Stimulated activated memory B cell treated with anti-CD40 and anti-IgM and Interleukin-4, amounts not matched to agents 10 μg/mL and 1 μg/mL and 100 μg/mL, for 72 hours (primary cell): ENCODE results near the gene LPP.

Source experiments
- ATAC-seq: fragments of 150-1000 bp; cut with Tn5 transposase; 2 replicates; pipeline ENCODE4 v1.10.0; 2021
- H3K27ac Mint-ChIP-seq: one replicate; pipeline ENCODE4 v1.8.0; 2022; ENCODE audit warnings: mild to moderate bottlenecking, mixed read lengths
- H3K27me3 Mint-ChIP-seq: one replicate; pipeline ENCODE4 v1.8.0; 2022; ENCODE audit warnings: mixed read lengths
- H3K36me3 Mint-ChIP-seq: one replicate; pipeline ENCODE4 v1.8.0; 2022; ENCODE audit warnings: mixed read lengths
- H3K4me1 Mint-ChIP-seq: one replicate; pipeline ENCODE4 v1.8.0; 2022; ENCODE audit warnings: mixed read lengths
- H3K4me3 Mint-ChIP-seq: one replicate; pipeline ENCODE4 v1.8.0; 2022; ENCODE audit warnings: mild to moderate bottlenecking, moderate library complexity, mixed read lengths
- H3K9me3 Mint-ChIP-seq: one replicate; pipeline ENCODE4 v1.8.0; 2022; ENCODE audit warnings: mixed read lengths

The LPP gene

DNA sequence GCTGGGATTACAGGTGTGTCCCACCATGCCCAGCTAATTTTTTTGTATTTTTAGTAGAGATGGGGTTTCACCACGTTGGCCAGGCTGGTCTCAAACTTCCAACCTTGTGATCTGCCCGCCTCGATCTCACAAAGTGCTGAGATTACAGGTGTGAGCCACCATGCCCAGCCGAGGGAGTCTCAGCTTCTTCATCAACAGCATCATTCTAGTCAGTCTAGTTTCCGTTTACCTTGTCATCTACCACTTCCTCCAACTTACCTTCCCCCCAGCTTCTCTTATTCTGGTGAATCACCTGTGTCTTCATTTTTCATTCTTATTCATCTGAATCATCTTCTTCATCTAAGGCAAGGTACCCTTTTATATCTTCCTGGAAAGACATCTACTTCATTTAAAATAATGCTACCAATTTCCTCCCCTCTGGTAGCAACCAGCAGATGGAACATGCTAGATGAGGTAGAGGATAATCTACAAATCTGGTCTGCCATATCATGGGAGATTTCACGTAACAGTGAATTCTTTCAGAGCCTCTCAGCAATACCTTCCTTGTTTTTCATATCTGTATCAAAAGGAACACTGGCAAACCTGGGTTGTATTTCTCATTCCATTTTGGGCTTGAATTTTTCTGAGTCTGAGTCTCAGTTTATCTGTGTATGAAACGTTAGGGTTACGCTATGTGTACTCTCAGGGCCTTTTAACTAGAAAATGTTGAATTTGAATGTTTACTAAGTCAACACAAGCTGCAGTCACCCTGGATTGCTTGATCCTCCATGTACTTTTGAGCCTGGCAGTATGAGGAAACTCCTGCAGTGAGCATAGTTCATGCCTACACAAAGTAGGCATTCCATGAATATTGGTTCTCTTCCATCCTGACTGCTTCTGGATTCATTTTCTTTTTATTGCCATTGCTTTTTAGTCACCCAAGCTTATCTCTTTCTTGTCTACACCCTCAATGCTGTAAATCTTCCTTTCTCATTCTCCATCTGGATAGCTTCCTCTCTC, 16.8 kb downstream of the LPP start:
- Mint-ChIP-seq H3K4me3 (no peak overlapping the region), H3K9me3 (no peaks in the 10 kb centered on the region), H3K27ac (peak overlapping the region; percentile 40), H3K4me1 (peaks cover 40% of the 10 kb centered on the region), H3K27me3 (no peaks in the 10 kb centered on the region), H3K36me3 (no peaks in the 10 kb centered on the region)
- ATAC-seq = peak; percentile 79

DNA sequence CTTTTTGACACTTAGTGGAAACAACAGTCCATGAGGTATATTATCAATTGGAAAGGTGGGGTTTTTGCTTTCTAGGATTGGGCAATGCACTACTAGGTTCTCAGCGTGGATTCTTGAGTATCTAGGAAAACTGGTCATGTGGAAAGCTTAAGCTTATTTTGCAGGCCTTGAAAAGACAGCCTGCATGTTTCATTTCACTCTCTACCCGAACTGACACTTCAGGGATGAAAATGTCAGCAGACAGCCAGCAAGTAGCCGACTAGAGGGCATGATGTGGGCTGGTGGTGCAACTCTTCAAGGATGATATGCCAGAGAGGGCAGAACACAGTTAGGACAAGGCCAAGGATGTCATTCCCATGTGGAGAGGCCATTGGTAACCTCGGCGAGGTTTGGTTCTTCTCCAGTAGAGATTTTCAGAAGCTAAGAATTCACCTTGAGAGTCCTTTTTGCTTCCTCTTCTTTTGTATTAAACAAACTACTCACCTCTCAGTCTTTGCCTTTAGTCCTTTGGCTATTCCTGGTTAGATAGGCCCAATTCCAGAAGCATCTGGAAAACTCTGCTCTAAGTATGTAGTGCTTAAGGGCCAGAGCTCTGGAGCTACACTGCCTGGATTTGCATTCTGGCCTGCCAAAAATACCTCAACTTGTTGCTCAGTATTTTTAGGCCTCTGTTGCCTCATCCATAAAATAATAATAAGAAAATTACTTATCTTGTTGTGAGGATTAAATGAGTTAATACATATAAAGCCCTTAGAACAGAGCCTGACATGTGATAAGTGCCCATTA, 17.9 kb downstream of the LPP start:
- Mint-ChIP-seq H3K27ac (no peak overlapping the region), H3K4me1 (peaks cover 44% of the 10 kb centered on the region), H3K9me3 (no peaks in the 10 kb centered on the region), H3K27me3 (no peaks in the 10 kb centered on the region), H3K4me3 (no peak overlapping the region), H3K36me3 (peaks cover 3% of the 10 kb centered on the region)
- no peak for ATAC-seq

DNA sequence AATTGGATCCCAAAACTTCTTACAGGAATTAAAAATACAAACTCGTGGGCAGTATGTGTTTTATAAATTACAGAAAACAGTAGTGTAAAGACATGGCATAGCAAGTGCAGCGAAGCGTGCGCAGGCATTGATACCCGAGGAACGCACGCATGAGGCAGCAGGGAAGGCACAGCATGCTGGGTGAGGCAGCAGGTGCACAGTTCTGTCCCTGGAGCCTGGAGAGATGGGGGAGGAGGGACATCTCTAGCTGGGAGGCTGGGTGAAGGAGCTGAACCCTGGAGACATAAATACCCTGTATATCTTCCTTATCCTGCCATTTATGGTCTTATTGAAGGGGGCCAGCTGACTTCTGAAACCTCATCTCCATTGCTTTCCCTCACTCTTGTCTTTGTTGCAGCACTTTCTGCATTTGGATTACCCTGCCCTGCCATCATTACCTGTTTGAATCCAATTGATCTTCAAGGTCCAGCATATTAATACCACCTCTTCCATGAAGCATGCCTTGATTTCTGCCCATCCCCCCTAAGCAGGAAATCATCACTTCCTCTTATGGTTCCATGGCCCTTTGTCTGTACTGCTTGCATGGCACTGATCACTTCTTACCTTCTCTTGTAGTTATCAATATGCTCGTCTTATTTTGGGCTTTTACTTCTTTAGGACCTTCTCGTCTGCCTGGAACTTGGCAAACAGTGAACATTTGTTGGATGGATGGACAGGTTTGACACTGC, 20.5 kb downstream of the LPP start:
- H3K4me3 Mint-ChIP-seq = no peak overlapping the region
- H3K4me1 Mint-ChIP-seq = peaks cover 58% of the 10 kb centered on the region
- no peak overlapping the region for H3K27ac Mint-ChIP-seq
- H3K27me3 Mint-ChIP-seq = no peaks in the 10 kb centered on the region
- H3K36me3 Mint-ChIP-seq = peaks cover 16% of the 10 kb centered on the region
- no peak for ATAC-seq
- no peaks in the 10 kb centered on the region for H3K9me3 Mint-ChIP-seq

DNA sequence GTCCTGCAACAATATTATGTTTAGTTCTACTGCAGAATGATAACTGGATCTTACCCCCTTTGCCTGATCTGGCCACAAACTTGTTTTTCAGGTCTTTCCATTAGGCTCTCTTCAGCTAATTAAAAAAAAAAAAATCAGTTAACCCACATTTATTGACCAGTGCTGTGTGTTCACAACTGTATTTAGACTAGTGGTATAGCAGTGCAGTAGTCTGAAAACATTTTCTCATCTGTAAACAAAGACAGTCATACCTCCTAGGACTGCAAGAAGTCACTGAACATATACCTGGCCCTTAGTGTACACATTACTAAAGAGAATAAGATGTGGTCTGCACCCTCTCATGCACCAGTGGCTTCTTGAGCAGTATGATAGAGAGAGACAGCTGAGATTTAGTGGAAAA, 22.5 kb downstream of the LPP start:
- peaks cover 46% of the 10 kb centered on the region for H3K4me1 Mint-ChIP-seq
- H3K4me3 Mint-ChIP-seq = no peak overlapping the region
- peaks cover 22% of the 10 kb centered on the region for H3K36me3 Mint-ChIP-seq
- peak overlapping the region; percentile 13 for H3K27ac Mint-ChIP-seq
- H3K27me3 Mint-ChIP-seq = no peaks in the 10 kb centered on the region
- no peak for ATAC-seq
- no peaks in the 10 kb centered on the region for H3K9me3 Mint-ChIP-seq

DNA sequence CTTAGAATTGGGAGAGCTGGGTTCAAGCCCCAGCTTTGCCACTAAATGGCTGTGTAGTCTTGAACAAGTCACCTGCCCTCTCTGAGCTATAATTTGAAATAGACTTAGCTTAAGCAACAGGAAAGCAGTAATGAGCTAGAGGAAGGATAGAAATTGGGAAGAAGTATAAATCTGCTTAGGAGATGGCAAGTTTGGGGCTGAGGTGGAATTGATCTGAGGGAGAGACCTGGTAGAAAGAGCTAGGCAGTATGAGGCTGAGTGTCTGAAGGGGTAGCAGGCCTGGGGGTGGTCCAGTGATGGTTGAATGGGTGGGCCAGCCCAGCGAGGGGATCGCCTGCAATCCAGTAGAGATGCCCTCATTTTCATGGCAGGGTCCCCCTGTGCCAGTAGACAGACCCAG, 22.9 kb downstream of the LPP start:
- Mint-ChIP-seq H3K27ac (peak overlapping the region; percentile 13), H3K4me1 (peaks cover 44% of the 10 kb centered on the region)
- ATAC-seq = no peak

DNA sequence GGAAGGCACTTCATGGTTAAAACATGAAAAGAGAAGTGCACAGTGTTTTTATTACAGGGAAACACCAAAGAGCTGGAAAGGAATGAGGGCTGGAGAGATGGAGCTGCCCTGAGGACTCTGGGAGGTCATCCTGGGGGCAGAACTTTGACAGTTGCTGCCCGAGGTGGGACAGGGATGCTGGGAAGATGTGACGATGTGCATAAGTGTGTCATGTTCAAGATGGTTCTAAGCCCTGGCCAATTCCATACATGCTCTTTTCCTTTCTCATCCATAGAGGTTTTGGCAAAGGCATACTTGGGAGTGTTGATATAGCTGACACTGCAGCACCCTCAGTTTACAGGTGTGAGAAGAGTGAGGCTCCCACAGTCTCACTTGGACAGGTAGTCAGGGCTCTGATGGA, 23.8 kb downstream of the LPP start:
- H3K4me1 Mint-ChIP-seq = peaks cover 44% of the 10 kb centered on the region
- H3K4me3 Mint-ChIP-seq = no peak overlapping the region
- ATAC-seq = no peak
- no peaks in the 10 kb centered on the region for H3K9me3 Mint-ChIP-seq
- peaks cover 22% of the 10 kb centered on the region for H3K36me3 Mint-ChIP-seq
- H3K27me3 Mint-ChIP-seq = no peaks in the 10 kb centered on the region
- H3K27ac Mint-ChIP-seq = no peak overlapping the region

More for the DNA sequence above, 22.9 kb downstream of the LPP start:
- Mint-ChIP-seq H3K36me3 (peaks cover 22% of the 10 kb centered on the region), H3K27me3 (no peaks in the 10 kb centered on the region), H3K4me3 (no peak overlapping the region), H3K9me3 (no peaks in the 10 kb centered on the region)

DNA sequence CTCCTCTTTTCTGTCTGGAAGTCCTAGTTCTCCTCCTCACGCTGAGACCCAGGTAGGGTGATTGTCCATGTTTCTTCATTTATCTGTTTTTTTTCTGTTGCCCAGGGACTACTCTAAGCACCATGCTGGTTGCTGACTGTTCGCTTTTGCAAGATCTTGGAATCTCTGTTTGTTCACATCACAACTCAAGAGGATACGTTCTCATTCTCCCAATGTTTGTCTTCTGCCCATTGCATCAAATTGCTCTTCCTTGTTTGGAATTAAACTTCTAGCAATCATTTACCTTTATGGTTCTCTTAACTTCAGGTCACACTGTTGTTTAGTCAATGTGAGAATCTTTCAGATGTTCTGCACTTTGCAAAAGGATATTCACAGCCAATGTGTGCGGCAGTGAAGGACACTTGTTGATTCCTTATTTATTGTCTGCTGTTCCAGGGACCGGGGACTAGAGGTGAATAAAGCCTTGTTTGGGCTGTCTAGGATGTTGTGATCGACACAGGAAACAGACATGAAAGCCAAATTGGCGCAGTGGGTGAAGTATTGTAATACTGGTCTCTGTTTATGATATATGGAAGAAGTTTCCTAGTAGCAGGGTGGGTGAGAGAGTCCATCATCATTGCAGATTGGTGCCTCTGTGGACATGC, 24.5 kb downstream of the LPP start:
- no peaks in the 10 kb centered on the region for H3K27me3 Mint-ChIP-seq
- peaks cover 44% of the 10 kb centered on the region for H3K4me1 Mint-ChIP-seq
- H3K27ac Mint-ChIP-seq = peak overlapping the region; percentile 33
- no peaks in the 10 kb centered on the region for H3K9me3 Mint-ChIP-seq
- ATAC-seq = no peak
- H3K36me3 Mint-ChIP-seq = peaks cover 22% of the 10 kb centered on the region
- no peak overlapping the region for H3K4me3 Mint-ChIP-seq

DNA sequence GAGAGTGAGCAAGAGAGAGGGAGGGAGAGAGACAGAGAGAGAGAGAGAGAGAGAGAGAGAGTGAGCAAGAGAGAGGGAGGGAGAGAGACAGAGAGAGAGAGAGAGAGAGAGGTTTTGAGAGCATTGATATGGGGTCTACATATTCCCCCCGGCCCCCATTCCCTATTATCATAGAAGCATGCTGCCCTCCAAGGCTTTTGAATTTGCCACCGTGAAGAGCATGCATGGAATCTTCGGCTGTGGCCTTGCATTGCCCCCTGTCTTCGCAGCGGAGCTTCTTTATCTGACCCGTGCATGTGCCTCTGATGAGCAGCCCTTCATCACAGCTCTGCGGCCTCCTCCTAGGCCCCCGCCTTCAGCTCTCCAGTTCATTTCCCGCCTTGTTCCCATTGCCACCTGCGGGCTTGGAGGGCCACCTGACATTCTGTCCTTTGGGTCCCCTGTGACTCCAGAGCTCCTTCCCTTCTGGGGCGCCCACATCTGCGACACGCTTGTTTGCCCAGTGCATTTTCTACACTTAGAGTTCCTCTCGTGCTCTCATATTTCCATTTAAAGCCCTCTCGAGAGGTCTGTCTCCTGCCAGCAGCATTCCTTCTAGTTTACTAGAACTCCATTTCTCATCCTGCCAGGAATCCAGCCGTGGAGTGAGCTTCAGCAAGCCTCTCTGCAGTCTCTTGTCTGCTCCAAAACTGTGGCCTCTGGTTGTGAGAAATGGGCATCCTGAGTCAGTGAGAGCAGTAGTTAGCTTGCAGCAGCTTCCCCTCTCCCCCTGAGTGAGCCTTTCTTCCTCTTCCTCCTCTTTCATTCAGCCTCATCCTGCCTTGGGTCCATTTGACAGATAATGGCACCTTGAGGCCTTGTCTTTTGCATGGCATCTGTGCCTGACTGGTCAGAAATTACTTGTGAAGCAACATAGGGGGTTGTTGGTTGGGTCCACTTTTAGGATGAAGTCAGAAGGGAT, 25.3 kb downstream of the LPP start:
- peak overlapping the region; percentile 33 for H3K27ac Mint-ChIP-seq

DNA sequence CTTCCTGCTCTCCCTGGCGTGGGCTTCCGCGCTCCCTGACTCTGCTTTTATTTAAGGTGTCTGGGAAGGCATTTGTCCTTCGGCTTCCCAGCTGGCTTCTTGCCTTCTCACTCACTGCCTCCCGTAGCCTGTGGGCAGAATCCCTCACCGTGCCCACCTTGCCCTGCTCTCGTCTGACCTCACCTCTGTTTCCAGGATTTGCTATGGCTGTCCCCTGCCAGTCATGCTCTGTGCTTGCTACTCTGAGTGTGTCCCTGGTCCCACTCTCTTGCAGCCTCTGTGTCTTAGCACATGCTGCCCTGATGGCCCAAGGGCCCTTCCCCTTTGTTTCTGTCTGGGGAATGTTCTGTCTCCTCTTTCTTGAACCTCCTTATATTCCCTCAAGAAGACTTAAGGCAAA, 26.2 kb downstream of the LPP start:
- no peak for ATAC-seq
- H3K9me3 Mint-ChIP-seq = no peaks in the 10 kb centered on the region
- peak overlapping the region; percentile 4 for H3K27ac Mint-ChIP-seq
- H3K27me3 Mint-ChIP-seq = no peaks in the 10 kb centered on the region
- peaks cover 41% of the 10 kb centered on the region for H3K4me1 Mint-ChIP-seq
- H3K4me3 Mint-ChIP-seq = no peak overlapping the region
- H3K36me3 Mint-ChIP-seq = peaks cover 22% of the 10 kb centered on the region

More for the DNA sequence above, 25.3 kb downstream of the LPP start:
- no peaks in the 10 kb centered on the region for H3K9me3 Mint-ChIP-seq
- ATAC-seq = no peak
- no peak overlapping the region for H3K4me3 Mint-ChIP-seq
- H3K4me1 Mint-ChIP-seq = peaks cover 45% of the 10 kb centered on the region
- H3K27me3 Mint-ChIP-seq = no peaks in the 10 kb centered on the region
- H3K36me3 Mint-ChIP-seq = peaks cover 22% of the 10 kb centered on the region

DNA sequence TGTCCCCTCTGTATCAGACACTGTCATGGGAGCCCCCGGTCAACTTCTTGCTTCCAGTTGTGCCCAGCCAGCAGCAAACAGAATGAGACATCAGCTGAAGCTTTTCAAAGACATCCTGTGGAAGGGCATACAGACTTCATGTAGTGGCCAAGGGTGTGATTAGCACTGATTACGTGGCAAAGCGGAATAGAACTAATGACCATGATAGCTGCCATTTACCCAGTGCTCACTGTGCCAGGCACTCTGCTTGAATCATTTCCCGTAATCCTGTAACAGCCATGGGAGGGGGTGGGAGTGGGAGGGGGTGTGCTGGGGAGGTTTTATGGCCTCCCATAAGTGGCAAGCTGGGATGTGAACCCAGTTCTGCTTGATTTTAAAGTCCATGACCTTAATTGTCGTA, 29.5 kb downstream of the LPP start:
- Mint-ChIP-seq H3K4me3 (no peak overlapping the region), H3K4me1 (peaks cover 51% of the 10 kb centered on the region), H3K27me3 (no peaks in the 10 kb centered on the region), H3K27ac (no peak overlapping the region), H3K9me3 (no peaks in the 10 kb centered on the region), H3K36me3 (peaks cover 12% of the 10 kb centered on the region)
- no peak for ATAC-seq

DNA sequence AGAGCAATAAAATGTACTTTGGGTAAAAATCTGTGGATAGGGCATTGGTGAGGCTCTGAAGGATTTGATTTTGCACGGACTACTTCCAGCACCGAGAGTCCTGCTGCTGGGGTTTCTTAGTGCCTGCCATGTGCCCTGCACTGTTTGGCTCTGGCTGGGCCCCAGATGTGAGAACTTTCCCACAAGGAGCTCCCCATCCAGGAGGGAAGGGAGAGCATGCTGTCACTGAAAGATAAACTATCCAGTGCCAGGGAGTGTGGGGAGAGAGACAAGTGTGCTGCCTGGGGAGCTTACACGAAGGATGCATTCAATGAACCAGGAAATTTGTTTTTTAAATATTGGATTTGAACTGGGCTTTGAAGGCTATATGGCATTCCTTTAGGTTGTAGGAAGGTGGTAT, 30.2 kb downstream of the LPP start:
- H3K27me3 Mint-ChIP-seq = no peaks in the 10 kb centered on the region
- H3K4me3 Mint-ChIP-seq = no peak overlapping the region
- ATAC-seq = no peak
- H3K27ac Mint-ChIP-seq = no peak overlapping the region
- no peaks in the 10 kb centered on the region for H3K9me3 Mint-ChIP-seq
- H3K4me1 Mint-ChIP-seq = peaks cover 44% of the 10 kb centered on the region
- peaks cover 6% of the 10 kb centered on the region for H3K36me3 Mint-ChIP-seq

DNA sequence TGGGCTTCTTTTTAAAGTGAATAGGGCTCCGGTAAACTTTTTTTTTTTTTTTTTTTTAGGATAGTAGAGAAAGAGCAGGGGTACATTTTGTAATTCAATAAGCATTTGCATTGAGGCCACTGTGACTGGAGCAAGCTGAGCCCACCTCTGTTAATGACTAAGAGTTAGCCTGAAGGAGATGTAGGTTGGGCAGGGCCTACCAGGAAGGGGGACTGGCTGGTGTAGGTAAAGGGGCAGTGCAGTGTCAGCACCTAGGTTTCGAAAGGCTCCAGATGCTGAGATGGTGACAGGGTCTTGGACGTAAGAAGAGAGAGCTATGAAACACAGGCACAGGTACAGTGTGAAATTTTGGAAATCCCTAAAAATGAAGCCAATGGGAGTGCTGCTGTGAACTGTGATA, 30.7 kb downstream of the LPP start:
- Mint-ChIP-seq H3K27me3 (no peaks in the 10 kb centered on the region), H3K4me1 (peaks cover 43% of the 10 kb centered on the region), H3K27ac (no peak overlapping the region), H3K4me3 (no peak overlapping the region), H3K36me3 (peaks cover 9% of the 10 kb centered on the region), H3K9me3 (no peaks in the 10 kb centered on the region)
- ATAC-seq = no peak

DNA sequence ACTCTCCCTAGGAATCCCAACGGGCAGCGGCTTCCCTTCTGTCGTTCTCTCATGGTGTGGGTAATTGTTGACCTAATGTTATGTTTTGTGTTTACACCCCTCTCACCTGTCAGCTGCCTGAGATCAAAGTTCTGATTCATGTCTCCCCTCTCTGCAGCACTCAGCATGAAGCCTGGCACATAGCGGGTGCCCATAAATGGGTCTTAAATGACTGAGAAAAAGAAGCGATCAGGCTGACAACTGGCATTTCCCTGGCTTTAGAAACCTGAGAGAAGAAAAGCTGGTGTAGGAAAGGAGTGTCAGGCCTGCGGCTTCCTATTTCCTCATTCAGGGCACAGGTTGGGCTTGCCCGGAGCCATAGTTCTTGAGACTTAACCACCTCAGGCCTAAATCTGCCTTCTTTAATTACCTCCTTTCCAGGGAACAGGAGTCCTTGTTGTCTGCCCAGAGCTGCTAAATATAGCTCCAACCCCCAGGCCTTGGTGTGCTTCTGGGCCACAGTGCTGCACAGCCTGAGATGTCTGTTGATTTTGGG, 31.8 kb downstream of the LPP start:
- H3K27me3 Mint-ChIP-seq = no peaks in the 10 kb centered on the region
- H3K36me3 Mint-ChIP-seq = peaks cover 6% of the 10 kb centered on the region
- peak overlapping the region; percentile 42 for H3K27ac Mint-ChIP-seq
- no peaks in the 10 kb centered on the region for H3K9me3 Mint-ChIP-seq
- H3K4me1 Mint-ChIP-seq = peaks cover 46% of the 10 kb centered on the region
- no peak for ATAC-seq
- no peak overlapping the region for H3K4me3 Mint-ChIP-seq

DNA sequence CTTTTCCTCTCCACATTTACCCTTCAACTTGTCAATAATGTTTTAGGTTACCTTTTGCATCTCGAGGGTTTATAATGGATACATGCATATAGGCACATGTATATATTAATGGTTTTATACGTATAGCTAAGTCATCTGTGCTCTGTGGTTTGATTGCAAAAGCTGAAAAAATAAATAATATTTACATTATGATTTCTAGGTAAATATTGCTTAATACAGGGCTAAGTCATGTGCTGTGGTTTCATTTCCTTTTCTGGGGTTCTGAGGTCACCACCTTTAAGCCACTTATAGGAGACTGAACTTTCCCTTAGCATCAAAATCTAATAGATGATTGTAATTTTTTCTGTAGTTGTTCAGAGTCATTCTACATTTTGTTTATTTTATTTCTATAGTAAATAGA, 33.1 kb downstream of the LPP start:
- peaks cover 52% of the 10 kb centered on the region for H3K4me1 Mint-ChIP-seq
- H3K27ac Mint-ChIP-seq = no peak overlapping the region
- peak; percentile 69 for ATAC-seq

More for the DNA sequence above, 33.1 kb downstream of the LPP start:
- no peak overlapping the region for H3K4me3 Mint-ChIP-seq
- H3K27me3 Mint-ChIP-seq = no peaks in the 10 kb centered on the region
- H3K36me3 Mint-ChIP-seq = peaks cover 18% of the 10 kb centered on the region
- no peaks in the 10 kb centered on the region for H3K9me3 Mint-ChIP-seq
